ENCODE results near the gene ZKSCAN1.
A peak's percentile ranks its signal among the peaks of the same experiment; 100 is the strongest.

Gene ZKSCAN1

GRCh38 chr7:100080907-100081534, 65.6 kb downstream of the ZKSCAN1 start:
- DNase-seq (ENCODE audit: low read depth): no peak

- peak; percentile 88 for DNase-seq (ENCODE audit: low read depth)
These were observed 66.2 kb downstream of the ZKSCAN1 start, which contains the start of gene ZNF3 for GRCh38 chr7:100081535-100082102. Gene ZNF3 (minus strand): TSS chr7:100081723. CDS start chr7:100077357, 4,366 bp downstream.

- DNase-seq (ENCODE audit: low read depth): no peak
These were observed 67.6 kb downstream of the ZKSCAN1 start for GRCh38 chr7:100082978-100083377.

GRCh38 chr7:100085515-100085914, 70.1 kb downstream of the ZKSCAN1 start:
- no peak for DNase-seq (ENCODE audit: low read depth)

- peak; percentile 77 for DNase-seq (ENCODE audit: low read depth)
These were observed 71.8 kb downstream of the ZKSCAN1 start for GRCh38 chr7:100087055-100087750.

GRCh38 chr7:100088095-100088620, 72.8 kb downstream of the ZKSCAN1 start:
- no peak for DNase-seq (ENCODE audit: low read depth)

- no peak for DNase-seq (ENCODE audit: low read depth)
These were observed 73.4 kb downstream of the ZKSCAN1 start, which contains the start of gene COPS6 for GRCh38 chr7:100088621-100089457. Gene COPS6 (plus strand): TSS chr7:100088969. CDS start chr7:100088991, 22 bp downstream.

- no peak for DNase-seq (ENCODE audit: low read depth)
These were observed 74.2 kb downstream of the ZKSCAN1 start for GRCh38 chr7:100089458-100090196.

- DNase-seq (ENCODE audit: low read depth): no peak
These were observed 75.4 kb downstream of the ZKSCAN1 start for GRCh38 chr7:100090527-100091410.

Measured in HS-27A (cell line).